PC-3 (cell line): ENCODE data around the gene SYT14.

Experiments
- EZH2 ChIP-seq: fragments of 300-600 bp; sonication (generic); IDR thresholded peaks from one replicate; pipeline ENCODE4 v1.6.1; 2017; ENCODE audit warnings: antibody characterized with exemption, mild to moderate bottlenecking, low read length; ENCODE audit not compliant: unreplicated experiment
- TF ChIP-seq, protein P1 (sequence below): fragments of 300-600 bp; sonication (generic); conservative IDR thresholded peaks from 2 replicates; pipeline ENCODE4 v1.5.1; 2017; ENCODE audit warnings: antibody characterized with exemption, low read depth, mild to moderate bottlenecking, low read length

DNA sequence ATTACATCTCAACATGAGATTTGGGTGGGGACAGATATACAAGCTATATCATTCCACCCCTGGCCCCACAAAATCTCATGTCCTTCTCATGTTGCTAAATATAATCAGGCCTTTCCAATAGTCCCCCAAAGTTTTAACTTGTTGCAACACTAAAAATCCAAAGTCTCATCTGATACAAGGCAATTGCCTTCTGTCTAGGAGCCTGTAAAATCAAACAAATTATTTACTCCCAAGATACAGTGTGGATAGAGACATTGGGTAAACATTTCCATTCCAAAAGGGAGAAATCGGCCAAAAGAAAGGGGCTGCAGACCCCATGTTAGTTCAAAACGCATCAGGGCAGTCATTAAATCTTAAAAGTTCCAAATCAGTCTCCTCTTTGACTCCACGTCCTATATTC is 47.0 kb downstream of the SYT14 start:
- TF ChIP-seq, protein P1, sequence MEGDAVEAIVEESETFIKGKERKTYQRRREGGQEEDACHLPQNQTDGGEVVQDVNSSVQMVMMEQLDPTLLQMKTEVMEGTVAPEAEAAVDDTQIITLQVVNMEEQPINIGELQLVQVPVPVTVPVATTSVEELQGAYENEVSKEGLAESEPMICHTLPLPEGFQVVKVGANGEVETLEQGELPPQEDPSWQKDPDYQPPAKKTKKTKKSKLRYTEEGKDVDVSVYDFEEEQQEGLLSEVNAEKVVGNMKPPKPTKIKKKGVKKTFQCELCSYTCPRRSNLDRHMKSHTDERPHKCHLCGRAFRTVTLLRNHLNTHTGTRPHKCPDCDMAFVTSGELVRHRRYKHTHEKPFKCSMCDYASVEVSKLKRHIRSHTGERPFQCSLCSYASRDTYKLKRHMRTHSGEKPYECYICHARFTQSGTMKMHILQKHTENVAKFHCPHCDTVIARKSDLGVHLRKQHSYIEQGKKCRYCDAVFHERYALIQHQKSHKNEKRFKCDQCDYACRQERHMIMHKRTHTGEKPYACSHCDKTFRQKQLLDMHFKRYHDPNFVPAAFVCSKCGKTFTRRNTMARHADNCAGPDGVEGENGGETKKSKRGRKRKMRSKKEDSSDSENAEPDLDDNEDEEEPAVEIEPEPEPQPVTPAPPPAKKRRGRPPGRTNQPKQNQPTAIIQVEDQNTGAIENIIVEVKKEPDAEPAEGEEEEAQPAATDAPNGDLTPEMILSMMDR, result no peak
- TF ChIP-seq EZH2, result no peak
